Hippocampal formation (tissue), 2 donors: ENCODE results near the gene UBE2D4.
"Not testable (repeated sequence)": the region's sequence is repeated elsewhere in the genome, so short reads cannot be mapped to it uniquely, and the experiment has no call there.

Experiments used
- DNase-seq, 2 donors: peaks; one replicate each; lab custom pipeline; 2025; lab: John Stamatoyannopoulos, UW

The UBE2D4 gene

DNA sequence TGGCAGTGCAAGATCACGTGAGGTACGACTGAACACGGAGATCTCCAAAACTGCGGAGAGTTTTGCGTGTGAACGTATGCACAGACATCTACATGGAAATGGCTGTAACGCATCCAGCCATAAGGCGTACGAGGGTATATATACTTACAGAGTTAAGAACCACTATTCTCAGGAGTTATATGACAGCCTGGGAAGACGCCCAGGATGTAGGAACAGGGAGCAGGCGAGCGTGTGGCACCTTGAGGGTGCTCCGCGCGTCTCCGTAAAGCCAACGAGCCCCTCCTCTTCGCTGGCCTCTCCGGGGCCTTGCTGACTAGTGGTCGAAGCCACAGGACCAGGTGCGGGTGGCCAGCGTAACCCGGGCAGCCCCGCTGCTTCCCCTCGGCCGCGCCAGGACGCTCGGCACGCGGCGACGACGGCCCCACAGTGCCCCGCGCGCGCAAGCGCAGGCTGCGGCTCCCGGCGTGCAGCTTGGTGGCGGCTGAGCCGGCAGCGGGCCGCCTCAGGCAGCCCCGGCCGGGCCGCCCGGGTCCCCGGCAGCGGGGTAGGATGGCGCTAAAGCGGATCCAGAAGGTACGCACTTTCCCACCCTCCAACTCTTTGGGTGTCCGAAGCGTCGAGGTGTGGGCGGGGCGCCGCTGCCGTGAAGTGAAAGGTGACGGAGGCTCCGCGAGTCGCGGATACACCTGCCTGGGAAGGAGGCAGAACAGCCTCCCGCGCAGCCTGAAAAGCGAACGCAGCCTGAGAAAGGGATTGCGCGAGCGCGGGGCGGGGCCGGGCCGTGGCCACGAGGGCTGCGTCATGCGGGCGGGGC lies at the start of gene UBE2D4:
Gene UBE2D4, plus strand, starts transcription at position 453 of the 814 bp plus-strand sequence. Its CDS starts 97 bp downstream, at position 550.
- peak; percentile 76 to 81 for DNase-seq

DNA sequence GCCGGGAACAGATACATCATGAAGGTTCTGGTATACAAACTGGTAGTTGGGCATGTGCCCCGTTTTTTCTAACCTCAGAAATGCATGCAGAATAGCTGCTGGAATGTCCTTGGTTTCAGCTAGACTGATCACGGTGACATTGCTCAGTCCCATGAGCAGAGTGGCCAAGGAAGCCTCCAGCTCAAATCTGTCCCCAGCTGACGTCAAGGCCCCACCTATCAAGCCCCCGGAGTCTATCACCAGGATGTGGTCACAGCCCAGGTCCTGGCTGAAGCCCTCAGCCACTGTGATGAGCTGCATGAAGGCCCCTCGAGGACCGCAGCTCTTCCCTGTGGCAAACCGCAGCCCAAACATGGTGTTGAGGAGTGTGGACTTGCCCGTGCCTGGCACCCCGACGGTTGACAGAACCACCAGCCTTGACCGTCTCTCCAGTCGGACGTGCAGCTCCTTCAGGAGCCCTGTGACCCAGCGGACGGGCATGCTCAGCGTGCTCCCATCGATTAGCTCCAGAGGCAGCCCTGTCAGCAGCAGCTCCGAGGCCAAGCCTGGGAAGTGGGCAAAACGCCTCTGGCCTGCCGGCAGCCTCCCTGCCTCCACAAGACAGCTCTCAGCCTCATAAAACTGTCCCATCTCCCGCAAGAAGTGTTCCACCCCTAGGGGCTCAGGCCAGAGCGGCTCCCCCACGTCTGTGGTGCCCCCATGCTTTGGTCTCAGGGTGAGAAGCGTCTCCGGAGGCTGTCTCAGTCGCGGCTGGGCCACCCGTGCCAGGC lies 49.1 kb upstream of the UBE2D4 start:
- DNase-seq, result no peak

- no peak for DNase-seq
Measured at GRCh38 chr7:43877968-43878864, 48.0 kb upstream of the UBE2D4 start.

- no peak for DNase-seq
Measured at GRCh38 chr7:43878867-43879266, 47.4 kb upstream of the UBE2D4 start.

GRCh38 chr7:43879477-43879876 lies 46.8 kb upstream of the UBE2D4 start:
- no peak for DNase-seq

DNA sequence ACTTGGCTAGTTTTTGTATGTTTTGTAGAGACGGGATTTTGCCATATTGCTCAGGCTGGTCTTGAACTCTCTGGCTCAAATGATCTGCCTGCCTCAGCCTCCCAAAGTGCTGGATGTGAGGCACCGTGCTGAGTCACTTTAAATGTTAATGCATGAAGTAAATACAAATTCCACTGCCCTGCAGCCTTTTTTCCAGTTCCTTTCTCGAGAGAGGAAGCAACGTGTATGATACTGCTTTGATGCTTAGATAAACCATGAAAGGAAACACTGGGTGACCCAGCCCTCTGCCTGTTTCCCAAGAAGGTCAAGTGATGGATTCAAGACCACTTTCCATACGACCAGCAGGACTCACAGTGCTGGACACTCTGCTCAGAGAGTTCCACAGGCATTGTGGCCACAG lies 45.6 kb upstream of the UBE2D4 start:
- no peak for DNase-seq

- no peak for DNase-seq
Measured at GRCh38 chr7:43884209-43884608, 42.0 kb upstream of the UBE2D4 start.

DNA sequence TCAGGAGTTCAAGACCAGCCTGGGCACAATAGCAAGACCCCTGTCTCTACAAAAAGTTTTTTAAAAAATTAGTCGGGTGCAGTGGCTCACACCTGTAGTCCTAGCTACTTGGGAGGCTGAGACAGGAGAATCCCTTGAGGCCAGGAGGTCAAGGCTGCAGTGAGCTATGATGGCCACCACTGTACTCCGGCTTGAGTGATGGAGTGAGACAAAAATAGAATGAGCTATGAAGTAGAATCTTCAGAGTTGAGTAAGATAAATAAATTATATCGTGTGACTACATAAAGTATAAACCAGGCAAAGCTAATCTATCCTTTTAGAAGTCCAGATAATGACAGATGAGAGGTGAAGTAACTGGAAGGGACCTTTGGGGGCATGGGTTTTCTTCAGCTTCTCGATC lies 41.6 kb upstream of the UBE2D4 start:
- no peak for DNase-seq

DNA sequence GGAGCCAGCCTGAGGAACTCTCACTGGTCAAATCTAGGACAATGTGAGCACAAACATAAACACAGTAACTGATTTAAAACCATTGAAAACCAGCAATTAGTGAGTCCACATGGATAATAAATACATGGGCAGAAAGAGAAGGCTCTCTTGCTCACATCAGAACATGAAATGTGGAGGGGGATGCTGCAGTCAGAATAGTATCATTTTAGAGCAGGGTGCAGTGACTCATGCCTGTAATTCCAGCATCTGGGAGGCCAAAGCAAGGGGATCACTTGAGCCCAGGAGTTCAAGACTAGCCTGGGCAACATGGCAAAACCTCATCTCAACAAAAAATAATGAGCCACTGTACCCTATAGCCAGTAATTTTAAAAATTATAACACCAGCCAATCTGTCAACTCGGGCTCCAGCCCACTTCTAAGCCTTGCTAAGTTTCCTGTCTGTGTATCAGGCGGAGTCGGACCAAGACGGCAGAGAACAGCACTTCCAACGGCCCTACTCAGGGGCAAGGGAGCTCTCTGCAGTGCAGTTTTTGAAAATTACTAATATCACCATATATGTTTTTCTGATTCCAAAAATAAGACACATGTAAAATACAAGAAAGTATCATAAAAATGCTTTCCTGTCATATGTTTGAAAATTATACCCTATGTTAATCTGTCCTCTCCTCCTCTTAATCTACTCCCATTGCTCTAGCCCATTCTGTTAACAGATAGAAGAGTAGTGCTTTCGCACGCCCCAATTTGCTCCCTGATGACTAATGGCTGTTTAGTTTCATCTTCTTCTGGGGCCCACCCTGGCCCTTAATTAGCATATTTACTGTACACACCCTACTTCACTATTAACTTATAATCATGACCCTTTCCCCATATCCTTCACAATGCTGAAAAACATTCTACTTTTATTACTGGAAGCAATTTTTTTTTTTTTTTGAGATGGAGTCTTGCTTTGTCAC lies 37.0 kb upstream of the UBE2D4 start:
- DNase-seq, result no peak

DNA sequence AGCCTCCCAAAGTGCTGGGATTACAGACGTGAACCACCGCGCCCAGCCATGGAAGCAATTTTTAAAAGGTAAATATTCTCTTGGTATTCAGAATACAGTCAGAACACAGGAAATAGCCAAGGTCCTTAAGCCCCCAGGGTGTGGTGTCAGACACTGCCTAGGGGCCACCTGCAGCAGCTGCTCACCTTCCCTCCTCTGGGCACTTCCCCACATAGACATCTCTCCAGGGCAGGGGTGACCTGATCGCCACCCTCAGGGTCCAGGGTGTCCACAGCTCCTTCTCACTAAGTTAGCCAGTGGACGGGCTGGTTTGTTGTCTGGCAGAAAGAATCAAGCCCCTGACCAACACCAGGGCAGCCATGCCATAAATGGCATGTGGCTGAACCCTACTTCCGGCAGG lies 35.8 kb upstream of the UBE2D4 start:
- no peak for DNase-seq

- DNase-seq, result no peak
Measured at GRCh38 chr7:43891069-43891955, 34.9 kb upstream of the UBE2D4 start.

GRCh38 chr7:43895847-43896415 lies 30.3 kb upstream of the UBE2D4 start:
- DNase-seq, result no peak

- not testable (repeated sequence) for DNase-seq
Measured at GRCh38 chr7:43898571-43898970, 27.7 kb upstream of the UBE2D4 start.

- no peak for DNase-seq
Measured at GRCh38 chr7:43902542-43903054, 23.6 kb upstream of the UBE2D4 start.

GRCh38 chr7:43904533-43905208 lies 21.6 kb upstream of the UBE2D4 start:
- no peak for DNase-seq

GRCh38 chr7:43905209-43905946 lies 20.9 kb upstream of the UBE2D4 start:
- DNase-seq, result no peak

GRCh38 chr7:43905956-43906330 lies 20.3 kb upstream of the UBE2D4 start:
- peak in 1 of 2 donors; percentile 34 for DNase-seq
